IPS-18c (cell line): ENCODE measurements around the gene IFNLR1.
"Not testable (repeated sequence)": the region's sequence is repeated elsewhere in the genome, so short reads cannot be mapped to it uniquely, and the experiment has no call there.

ENCODE experiments used
- H3K4me3 ChIP-seq: 2 replicates; pipeline ENCODE4 v1.7.0; 2013; ENCODE audit warnings: low read depth, mild to moderate bottlenecking, low read length, moderate library complexity; ENCODE audit not compliant: insufficient read depth
- H3K9me3 ChIP-seq: one replicate; pipeline ENCODE4 v1.6.1; 2013; ENCODE audit warnings: mild to moderate bottlenecking, low read length, moderate library complexity; ENCODE audit not compliant: control insufficient read depth, insufficient read depth

IFNLR1 gene

DNA sequence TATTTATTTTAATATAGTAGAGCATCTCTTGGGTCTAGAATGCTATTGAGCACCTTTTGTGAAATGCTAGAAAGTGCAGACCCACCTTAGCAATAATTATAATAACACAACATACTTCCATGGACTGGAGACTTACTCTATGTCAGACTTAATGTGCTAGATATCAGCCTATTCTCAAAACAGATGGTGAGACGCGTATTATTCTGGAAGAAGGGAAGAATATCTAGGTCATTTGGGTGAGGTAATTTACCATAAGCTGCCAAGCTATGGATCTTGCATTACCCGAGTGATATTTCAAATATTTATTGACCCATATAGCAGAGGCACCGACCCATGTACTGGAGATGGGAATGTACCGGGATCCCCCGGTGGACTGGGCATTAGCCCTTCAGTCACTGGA is 20.6 kb upstream of the IFNLR1 start:
- Histone ChIP-seq H3K9me3 (peaks cover 7% of the 10 kb centered on the region), H3K4me3 (no peak overlapping the region)

DNA sequence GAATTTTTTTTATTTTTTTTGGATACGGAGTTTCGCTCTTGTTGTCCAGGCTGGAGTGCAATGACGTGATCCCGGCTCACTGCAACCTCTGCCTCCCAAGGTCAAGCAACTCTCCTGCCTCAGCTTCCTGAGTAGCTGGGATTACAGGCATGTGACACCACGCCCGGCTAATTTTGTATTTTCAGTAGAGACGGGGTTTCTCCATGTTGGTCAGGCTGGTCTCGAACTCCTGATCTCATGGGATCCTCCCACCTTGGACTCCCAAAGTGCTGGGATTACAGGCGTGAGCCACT is 20.3 kb upstream of the IFNLR1 start:
- not testable (repeated sequence) for H3K9me3 ChIP-seq, H3K4me3 ChIP-seq

DNA sequence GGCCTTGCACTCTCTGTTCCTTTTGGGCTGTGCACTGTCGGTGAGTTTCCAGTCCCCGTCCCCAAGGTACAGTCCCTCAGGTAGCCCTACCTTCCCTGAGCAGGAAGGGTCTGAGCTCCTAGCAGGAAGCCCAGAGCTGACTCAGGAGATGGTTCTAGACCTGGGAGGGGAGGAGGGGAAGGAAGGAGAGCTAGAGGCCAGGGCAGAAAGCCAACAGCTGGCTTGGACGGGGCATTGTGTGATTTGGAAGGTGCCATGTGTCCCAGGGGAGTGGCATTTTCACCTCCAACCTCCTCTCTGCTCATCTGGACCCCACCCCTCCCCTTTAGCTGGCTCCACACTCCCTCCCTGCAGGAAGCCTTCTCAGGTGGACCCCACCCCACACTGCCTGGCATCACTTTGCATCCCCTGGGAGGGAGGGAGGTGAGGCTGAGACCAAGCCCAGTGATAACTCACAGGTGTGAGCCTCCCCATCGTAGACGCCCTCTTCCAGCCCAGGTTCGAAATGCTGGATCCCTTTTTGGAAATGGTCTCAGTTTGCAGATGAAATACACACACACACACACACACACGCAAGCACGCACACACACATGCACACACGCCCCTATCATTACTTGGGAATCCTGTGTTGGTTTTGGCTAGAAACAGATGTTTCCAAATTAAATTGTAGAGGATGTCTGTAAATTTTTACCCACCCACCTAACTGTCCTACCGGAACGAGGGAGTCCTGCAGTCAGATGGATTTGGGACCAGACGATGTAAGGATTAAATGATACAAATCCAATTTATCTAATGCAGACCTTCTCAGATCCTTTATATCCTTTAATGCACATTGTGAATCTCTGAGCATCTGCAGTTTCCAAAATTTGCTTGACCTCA is 19.7 kb upstream of the IFNLR1 start:
- H3K4me3 ChIP-seq, result no peak overlapping the region
- peaks cover under 1% of the 10 kb centered on the region for H3K9me3 ChIP-seq

DNA sequence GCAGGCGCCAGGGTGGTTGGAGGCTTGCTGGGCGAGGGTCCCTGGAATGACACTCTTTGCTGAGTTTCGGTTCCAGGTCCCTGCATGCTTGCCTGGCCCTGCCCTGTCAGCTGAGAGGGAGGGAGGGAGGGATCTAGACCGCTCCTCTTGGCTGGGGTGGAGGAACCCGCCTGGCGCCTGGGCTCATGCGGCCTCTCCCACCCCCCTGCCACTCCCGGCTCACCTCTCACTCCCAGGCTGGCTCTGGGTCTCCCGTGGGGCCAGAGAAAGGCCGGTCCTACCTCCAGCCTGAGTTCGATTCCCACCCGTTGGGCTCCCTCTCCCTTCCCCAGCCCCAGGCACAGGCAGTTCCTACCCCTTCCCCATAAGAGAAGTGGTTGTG is 19.0 kb upstream of the IFNLR1 start:
- Histone ChIP-seq H3K4me3 (no peak overlapping the region), H3K9me3 (no peaks in the 10 kb centered on the region)

DNA sequence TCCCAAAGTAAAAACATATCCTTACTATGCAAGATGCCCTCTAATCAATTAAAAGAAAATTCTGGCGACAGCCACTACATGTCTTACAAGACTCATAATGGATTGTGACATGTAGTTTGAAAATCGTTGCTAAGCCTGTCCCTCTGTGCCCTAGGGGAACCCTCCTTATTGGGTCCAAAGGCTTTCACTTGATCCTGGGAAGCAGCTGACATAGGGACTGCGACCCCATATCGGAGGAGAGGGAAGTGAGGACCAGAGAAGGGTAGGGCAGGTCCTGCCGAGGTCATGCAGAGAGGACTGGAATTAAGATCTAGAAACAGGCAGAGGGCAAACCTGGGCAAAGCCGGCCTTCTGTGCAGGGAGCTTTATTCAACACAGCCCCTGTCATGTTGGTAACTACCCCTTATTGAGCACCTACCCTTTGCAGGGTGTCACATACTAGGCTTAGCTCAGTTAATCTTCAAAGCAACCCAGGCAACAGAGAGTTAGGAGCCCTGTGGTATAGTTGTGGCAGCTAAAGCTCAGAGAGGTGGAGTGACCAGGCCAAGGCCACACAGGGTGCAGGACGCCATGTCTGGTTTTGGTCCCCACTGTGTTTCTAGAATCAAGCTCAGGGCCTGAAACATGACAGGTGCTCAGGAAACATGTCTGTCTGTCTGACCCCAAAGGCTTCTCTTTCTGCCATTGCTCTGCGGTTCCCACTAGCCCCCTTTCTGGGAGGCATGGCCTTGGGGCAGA is 18.4 kb upstream of the IFNLR1 start:
- no peak overlapping the region for H3K4me3 ChIP-seq
- H3K9me3 ChIP-seq, result no peaks in the 10 kb centered on the region

DNA sequence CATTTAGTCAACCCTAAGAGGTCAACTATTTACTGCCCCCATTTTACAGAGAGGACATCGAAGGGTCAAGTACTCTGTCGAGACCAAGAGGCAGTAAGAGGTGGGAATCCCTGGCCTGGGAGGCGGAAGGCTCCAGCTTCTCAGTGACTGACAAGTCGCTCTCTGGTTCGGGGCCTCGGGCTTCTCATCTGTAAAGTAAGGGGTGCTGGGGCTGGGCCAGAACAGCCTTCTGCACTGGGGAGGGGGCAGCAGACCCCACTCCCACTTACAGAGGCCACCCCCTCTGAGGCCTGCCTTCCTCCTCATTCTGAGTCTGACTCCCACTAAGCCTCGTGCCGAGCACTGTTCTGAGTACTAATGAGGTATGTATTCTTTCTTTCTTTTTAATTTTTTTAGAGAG is 17.0 kb upstream of the IFNLR1 start:
- no peak overlapping the region for H3K4me3 ChIP-seq
- no peaks in the 10 kb centered on the region for H3K9me3 ChIP-seq

DNA sequence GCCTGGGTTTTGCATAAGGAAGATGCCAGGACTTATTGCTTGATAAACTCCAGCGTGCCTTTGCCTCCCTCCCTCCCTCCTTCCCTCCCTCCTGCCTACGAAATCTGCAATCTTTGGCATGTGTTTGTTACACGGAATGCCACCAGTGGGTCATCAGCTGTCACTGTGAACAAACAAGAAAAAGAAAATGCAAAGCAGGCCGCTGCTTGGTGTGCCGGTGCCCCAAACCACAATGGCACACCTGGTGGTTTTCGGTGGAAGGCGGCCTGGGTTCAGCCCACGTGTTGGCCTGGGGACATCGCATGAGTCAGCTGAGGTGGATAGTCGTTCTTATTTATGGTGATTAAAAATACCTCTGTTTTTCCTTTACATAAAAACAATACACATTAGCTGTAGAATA is 16.3 kb upstream of the IFNLR1 start:
- Histone ChIP-seq H3K4me3 (no peak overlapping the region), H3K9me3 (no peaks in the 10 kb centered on the region)

DNA sequence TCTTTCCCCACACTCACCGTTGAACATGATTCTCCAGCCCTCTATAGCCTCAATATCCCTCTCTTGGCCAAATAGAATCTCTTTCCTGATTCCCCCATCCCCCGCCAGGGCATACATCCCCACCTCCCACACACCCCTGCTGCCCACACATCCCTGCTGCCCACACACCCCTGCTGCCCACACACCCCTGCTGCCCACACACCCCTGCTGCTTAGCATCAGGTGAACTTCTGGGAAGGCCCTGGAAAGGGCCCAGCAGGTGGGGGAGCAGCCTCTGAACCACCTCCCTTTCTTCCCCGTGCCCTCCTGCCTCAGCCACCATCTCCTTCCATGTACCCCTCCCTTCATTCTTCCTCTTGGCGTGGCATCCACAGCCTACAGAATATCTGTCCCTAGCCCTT is 15.9 kb upstream of the IFNLR1 start:
- H3K9me3 ChIP-seq, result no peaks in the 10 kb centered on the region
- no peak overlapping the region for H3K4me3 ChIP-seq

DNA sequence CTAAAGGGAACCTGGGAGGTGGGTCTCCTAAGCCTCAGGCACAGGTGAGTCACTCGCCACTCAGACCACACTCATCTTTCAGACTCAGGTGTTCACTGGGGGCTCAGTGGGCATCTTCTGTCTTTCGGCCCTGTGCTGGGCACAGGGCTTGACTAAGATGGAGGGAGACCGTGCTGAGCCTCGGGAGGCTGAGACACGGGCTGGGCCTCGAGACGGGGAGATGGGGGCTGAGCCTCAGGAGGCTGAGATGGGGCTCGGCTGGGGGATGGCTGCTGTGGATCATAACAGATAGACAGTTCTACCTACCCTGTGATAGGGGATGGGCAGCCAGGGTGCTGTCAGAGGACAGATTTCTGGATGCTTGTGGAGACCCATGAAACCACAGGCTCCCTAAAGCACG is 15.5 kb upstream of the IFNLR1 start:
- Histone ChIP-seq H3K9me3 (no peaks in the 10 kb centered on the region), H3K4me3 (no peak overlapping the region)

DNA sequence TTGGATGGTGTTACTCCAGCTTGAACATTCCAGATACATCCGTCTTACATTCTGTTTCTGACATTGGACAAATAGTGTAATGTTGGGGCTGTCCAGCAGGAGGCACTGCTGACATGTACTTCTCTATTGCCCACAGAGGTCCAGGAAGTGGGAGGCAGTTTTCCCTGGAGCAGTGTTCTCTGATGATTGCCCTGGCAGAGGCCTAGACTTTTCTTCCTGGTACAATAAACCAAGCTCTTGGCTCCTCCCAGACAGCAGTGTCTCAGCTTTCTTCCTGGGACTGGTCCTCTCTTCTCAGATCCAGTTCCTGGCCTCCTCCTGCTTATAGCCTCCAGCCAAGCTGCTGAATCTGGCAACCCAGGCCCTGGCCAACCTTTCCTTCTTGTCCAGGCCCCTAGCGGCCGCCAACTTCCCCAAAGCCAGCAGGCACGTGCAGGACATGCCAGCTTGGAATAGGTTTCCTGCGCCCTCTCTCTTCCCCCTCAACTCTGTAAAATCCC is 14.9 kb upstream of the IFNLR1 start:
- no peaks in the 10 kb centered on the region for H3K9me3 ChIP-seq

DNA sequence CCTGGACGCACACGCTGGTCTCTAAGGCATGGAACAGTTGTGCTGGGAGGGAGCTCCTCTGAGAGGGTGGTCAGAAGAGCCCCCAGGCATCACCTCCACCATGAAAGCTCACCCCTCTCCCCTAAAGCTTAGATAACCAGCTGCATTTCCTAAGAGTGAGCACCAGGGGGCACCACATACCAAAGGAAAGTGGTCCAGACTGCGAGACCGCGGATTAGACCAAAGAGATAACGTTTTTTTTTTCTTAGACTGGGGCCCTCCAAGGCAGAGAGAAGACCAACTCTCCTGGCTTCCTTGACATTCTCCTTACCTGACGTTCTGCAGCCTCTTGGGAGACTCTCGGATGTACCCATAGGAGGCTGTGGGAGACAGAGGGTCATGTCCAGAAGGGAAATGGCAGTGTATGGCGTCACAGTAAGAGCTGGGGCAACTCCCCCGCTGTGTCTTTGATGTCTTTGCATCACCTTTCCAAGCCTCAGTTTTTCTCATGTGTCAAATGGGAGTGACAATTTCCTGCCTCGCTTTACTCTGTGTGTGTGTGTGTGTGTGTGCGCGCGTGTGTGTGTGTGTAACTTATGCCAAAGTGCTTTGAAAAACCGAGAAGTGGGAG is 12.3 kb upstream of the IFNLR1 start:
- H3K4me3 ChIP-seq, result no peak overlapping the region
- no peaks in the 10 kb centered on the region for H3K9me3 ChIP-seq

More for the DNA sequence above, 14.9 kb upstream of the IFNLR1 start:
- no peak overlapping the region for H3K4me3 ChIP-seq

DNA sequence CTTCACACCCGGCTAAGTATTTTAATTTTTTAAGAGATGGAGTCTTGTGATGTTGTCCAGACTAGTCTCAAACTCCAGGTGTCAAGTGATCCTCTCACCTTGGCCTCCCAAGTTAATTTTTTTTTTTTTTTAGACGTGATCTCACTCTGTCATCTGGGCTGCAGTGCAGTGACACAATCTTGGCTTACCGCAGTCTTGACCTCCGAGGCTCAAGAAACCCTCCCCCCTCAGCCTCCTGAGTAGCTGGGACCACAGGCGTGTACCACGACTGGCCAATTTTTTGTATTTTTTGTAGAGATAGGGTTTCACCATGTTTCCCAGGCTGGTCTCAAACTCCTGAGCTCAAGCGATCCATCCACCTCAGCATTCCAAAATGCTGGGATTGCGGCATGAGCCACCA is 11.7 kb upstream of the IFNLR1 start:
- H3K9me3 ChIP-seq, result no peaks in the 10 kb centered on the region
- no peak overlapping the region for H3K4me3 ChIP-seq

DNA sequence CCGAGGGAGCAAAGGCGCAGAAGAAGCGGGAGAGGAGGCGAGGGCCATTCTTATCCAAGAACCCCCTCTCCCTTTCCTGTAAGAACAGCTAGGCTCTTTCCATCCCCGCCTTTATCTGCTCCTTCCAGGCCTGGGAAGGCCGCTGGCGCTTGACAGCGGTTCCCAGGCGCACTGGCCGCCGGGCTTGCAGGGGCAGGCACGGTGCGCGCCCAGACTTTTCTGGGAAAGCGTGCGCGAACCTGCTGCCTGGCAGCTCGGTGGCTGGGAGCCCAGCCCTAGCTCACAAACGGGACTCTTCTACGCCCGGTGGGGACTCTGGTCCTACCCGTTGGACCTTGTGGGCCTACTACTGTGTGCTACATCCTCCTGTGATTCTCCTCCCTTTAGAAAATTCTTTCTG is 8.8 kb upstream of the IFNLR1 start:
- Histone ChIP-seq H3K9me3 (no peaks in the 10 kb centered on the region), H3K4me3 (no peak overlapping the region)

DNA sequence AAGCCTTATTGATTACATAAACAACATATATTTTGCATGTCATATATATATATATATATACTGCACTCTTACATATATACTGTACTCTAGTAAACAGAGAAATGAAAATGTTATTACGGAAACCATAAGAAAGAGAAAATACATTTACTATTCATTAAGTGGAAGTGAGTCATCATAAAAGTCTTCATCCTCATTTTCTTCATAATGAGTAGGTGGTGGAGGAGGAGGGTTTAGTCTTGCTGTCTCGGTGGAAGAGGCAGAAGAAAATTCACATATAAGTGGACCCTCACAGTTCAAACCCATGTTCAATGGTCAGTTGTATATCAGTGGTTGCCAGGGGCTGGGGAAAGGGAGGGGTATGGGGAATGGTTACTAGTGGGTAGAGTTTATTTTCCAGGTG is 8.0 kb upstream of the IFNLR1 start:
- no peaks in the 10 kb centered on the region for H3K9me3 ChIP-seq
- H3K4me3 ChIP-seq, result no peak overlapping the region

DNA sequence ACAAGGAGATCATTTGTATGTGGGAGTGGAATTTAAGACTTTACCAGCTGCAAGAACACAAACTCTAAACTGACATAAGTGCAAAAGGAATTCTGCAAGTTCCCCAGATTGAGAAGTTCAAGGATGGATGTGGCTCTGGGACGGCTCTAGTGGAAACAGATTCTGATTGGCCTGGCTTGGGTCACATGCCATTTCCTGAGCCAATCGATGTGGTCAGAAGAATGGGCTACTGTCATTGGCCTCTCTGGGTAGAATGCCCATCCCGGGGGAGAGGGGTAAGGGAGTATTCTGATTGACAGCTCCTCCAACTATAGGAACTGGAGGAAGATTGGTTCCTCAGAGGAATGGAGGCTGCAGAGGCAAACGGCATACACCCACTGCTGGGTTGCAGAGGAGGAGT is 6.0 kb upstream of the IFNLR1 start:
- Histone ChIP-seq H3K4me3 (no peak overlapping the region), H3K9me3 (no peaks in the 10 kb centered on the region)

DNA sequence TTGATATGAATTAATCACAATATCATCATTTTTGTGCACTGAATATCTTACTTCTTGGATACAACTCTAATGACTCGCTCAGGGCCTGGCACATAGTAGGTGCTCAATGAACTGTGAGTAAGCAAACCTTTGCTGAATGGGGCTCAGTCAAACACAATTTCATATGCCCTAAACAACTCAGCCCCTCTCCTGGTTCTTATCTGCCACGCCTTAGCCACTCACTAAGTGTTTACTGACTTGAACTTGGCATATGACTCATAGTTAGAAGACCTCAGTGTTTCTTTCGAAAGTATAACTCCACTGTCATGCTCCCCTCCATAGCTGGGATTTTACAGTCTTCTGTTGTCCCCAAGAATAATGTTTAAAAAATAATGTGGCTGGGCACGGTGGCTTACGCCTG is 4.8 kb upstream of the IFNLR1 start:
- H3K4me3 ChIP-seq, result no peak overlapping the region

DNA sequence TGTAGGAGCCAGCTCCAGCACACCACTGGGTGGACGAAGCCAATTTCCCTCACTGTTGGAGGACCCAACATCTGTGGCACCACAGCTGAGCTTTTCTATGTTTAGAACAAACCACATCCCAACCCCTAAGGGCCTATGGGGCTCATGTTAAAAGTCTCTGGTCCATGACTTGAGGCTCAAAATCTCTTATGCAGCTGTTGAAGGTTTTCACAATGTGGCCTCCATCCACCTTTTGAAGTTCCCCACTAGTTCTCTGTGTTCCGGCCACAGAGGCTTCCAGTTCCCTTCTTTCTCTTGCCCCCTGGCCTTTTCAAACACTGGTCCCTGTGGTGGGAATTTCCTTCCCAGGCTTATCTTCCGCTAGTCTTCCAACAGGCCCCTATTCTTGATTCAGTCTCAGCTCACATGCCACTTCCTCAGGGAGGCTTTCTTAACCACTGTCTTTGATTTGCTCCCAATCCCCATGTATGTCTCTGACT is 3.9 kb upstream of the IFNLR1 start:
- Histone ChIP-seq H3K4me3 (no peak overlapping the region), H3K9me3 (no peaks in the 10 kb centered on the region)

More for the DNA sequence above, 4.8 kb upstream of the IFNLR1 start:
- no peaks in the 10 kb centered on the region for H3K9me3 ChIP-seq

DNA sequence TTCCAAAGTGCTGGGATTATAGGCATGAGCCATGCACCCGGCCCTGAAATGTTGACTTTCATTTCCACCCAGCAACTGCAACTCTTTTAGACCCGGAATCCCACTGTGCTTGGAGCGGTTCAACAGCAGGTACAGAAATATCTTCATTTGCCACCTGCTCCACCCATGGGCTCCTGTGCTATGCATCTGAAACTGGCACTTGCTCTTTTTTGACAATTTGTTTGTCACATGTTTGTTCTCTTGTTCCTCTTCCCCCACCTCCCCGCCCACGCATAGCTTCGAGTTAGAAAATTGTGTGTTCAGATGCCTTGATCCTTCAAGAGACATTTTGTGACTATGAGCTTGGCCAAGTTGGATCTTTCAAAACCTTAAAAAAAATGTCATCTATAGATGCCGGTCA is 2.4 kb upstream of the IFNLR1 start:
- no peak overlapping the region for H3K4me3 ChIP-seq

More for the DNA sequence above, 2.4 kb upstream of the IFNLR1 start:
- H3K9me3 ChIP-seq, result no peaks in the 10 kb centered on the region
